Stimulated activated CD8-positive, alpha-beta memory T cell treated with anti-CD3 and anti-CD28 coated beads, Interleukin-15, amount 100 ng/mL, for 24 hours (primary cell): ENCODE results near the gene MPZL3.

Experiments
- DNase-seq: peaks from one replicate; pipeline ENCODE4 v3.0.0-alpha.2; 2020; ENCODE audit warnings: low read depth

MPZL3 gene

DNA sequence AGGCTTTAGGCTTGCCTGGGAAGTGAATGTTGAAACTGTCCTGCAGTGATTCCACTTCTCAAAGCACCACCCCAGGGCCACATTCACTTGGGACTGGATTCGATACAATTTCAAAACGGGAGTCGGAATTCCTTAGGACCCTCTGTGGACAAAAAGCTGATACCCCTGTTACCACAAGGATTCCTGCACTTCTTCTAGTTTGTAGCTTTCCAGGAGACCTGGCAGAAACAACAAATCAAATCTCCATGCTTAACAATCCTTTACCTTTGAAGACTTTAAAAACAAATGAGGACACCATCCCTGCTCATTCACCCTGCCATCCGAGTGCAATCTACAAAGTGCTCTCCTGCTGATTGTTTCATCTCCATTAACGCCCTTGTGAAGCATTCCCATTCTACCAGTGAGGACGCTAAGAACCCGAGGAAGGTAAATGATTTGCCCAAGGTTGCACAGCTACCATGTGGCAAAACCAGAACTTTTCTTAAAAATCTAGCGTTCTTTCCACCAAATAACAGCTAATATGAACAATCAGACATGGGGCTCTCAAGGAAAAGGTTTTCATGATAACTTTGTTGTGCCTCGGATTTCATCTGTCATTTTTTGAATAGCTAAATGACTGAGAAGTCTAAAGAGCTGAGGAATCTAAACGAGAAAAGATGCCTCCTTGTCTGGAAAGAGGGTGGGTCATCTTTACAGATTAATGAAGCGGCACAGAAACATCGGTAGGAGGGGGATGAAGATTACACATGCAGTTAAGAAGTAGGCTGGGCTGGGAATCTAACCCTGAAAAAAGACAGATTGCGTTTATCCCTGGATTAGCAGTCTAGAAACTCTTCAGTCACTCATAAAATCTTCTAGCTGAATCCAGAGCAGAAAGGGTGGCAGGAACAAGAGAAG, 12.7 kb upstream of the MPZL3 start:
- DNase-seq = no peak

DNA sequence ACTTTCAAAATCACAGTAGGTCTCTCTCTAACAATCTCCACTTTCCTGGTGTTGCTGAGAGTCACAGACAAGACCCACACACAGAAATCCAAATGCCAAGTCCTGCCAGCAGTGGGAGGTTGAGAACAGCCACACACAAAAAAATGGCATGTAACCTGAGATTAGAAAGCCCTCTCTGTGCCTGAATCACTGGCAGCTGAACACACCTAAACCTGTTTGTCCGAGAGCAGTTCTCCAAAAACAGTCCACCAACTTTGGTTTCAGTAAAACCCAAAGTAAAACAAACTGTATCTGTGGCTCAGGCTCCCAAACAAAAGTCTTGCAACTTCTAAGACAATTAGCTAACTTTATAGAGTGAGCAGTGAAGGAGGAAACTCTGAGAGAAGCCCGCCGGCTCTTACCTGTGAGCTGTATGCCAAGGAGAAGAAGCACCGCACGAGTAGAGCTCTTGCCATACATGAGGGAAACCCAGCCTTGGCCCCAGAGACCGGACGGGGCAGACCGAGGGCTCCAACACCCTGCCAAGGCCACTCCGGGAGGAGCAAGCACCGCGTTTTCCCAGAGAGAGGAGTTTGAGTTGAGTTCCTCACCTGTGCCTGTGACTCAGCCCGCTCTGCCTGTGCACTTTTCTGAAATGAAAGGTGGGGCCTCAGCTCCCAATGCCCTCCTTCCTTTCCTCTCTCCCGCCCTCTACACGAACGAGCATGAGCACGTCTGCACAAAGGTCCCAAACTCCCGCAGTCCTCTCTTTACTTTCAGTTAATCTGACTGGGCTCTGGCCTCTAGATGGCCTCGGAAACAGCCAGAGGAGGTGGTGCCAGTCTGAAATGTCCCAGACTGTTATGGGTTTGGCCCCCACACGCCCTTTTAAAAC, 11.8 kb upstream of the MPZL3 start, which contains the start of gene MPZL2:
Gene MPZL2, minus strand, starts transcription at position 603 of the 874 bp plus-strand sequence. Its CDS starts 144 bp downstream, at position 459.
- no peak for DNase-seq

DNA sequence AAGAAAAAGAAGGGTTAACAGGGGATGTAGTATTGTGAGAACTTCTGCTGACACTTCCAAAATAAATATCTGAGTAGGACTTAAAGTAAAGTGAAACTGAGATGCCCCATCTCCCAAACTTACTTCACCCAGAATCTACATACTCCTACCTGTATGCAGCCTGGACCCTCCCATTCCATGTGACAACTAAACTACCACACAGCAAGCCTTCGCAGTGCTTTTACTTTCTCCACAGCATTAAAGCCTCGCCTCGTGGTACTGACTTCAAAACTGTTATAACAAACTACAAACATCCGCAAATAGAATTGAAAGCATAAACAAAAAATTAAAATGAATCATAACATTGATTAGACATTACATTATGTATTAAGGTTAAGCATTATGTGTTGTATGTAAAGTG, 10.9 kb upstream of the MPZL3 start:
- DNase-seq = no peak

DNA sequence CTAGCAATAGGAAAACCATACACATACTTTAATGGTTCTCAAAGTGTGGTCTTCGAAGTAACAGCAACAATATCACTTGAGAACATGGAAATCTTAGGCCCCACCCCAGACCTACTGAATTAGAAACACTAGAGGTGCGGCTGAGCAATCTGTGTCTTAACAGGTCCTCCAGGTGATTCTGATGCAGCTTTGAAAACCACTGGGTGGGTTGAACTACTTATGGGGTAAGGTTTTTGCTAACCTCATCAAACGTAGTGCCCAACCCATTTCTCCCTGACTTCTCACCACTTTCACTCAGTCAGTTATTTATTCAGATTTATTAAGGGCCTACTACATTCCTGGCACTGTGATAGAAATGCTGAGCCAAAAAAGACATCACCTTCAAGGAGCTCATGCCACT, 8.2 kb upstream of the MPZL3 start:
- DNase-seq = no peak

DNA sequence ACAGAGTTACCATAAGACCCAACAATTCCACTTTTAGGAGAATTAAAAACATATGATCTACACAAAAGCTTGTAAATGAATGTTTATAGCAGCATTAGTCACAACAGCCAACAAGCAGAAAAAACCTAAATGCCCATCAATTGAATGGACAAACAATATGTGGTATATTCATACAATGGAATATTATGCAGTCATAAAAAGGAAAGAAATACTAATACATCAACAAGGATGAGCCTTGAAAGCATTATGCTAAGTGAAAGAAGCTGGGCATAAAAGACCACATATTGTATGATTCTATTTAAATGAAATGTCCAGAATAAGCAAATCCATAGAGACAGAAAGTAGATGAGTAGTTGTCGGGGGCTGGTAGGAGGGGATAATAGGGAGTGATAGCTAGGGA, 7.0 kb upstream of the MPZL3 start:
- no peak for DNase-seq

DNA sequence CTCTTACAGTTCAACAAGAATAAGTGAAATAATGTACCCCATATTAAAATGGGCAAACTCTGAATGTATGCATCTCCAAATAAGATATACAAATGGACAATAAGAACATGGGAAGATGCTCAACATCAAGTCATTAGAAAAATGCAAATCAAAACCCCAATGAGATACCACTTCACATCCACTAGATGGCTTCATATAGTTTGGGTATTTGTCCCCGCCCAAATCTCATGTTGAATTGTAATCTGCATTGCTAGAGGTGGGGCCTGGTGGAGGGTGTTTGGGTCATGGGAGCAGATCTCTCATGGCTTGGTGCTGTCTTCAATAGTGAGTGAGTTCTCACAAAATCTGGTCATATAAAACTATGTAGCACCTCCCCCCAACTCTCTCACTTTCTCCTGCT, 6.2 kb upstream of the MPZL3 start:
- DNase-seq = no peak

DNA sequence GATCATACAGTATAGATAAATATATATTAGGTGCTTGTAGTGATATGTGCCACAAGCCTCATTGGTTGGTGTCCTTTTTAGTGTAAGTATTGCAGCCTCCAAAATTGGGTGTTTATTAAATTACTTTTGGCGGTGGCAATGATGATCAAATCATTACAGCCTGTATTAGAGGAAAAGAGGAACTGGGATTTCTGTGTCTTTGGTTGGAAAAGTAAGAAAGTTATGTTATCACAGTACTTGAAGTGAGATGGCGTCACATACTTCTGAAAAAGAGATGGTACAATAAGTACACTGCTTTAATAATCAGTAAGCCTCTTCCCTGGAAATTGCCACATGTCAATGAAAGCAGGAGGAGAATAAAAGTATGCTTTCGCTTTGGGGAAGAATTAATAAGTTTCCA, 523 bp upstream of the MPZL3 start:
- no peak for DNase-seq

DNA sequence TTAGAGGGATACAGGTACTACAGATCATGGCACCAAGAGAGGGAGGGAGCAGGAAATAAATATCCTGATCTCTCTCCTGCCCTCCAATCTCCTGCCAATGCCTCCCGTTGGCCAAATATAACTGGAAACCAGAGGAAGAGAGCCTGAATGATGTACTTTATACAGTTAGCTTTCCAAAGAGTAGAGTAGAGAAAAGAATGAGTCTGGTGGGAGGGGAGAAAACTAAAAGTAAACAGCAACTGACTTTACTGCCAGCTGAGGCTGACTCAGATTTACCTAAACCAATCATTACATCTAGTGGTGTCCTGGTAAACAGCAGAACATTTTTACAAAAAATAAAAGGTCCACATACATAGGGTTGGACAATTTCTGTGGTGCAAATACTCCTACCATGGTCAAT, 5.1 kb downstream of the MPZL3 start:
- DNase-seq = no peak

DNA sequence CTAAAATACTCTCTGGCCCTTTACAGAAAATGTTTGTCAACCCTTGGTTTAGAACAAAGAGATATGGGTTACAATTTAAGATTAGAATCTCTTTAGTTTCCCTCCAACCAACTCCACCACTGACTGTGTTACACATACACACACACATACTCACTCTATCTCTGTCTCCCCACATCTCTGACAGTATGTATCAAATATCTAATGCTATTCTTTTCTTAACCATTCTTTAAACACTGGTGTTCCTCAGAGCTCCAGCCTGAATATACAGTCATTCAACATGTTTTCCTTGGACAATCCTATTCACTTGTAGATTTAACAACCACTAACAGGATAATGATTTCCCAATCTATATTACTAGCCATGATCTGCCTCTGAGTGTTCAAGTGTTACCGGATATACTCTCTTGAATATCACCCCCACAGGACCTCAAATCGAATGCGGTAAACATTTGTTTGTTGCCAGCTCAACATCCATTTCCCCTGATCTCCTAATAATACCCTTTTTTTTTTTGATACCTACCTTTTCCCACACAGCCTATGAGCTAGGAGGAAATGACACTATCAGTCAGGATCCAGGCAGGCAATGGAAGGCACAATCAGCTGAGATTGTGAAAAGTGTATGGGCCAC, 6.1 kb downstream of the MPZL3 start:
- DNase-seq = no peak

DNA sequence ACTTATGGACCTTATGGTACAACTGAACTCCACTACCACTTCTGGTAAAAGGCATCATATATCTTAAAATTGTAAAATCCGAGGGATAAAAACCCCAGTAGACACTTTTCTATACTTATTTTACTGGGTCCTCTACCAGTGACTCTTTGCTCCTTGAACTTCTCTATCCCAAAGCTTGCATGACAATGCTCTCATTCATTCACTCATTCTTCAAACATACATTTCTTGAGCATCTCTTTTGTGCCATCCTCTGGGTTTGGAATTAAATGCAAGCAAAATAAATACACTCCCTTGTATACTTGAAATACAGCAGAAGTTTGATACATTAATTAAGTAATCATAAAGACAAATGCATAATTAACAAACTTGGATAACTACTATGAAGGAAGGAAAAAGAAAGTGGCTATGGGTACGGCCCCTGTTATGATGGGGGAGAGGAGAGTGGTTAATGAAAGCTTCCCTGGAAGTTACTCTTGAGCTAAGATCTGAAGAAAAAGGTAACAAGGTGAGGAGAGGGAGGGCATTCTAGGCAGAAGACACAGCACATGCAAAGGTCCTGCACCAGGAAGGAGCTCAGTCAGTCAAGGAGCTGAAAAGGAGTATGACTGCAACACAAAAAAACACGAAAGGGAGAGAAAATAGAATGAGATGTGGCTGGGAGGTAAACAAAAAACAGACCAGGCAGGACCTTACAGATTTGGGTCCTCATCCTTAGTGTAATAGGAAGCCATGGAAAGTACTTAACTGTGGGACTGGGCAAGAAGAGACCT, 8.0 kb downstream of the MPZL3 start:
- DNase-seq = no peak

DNA sequence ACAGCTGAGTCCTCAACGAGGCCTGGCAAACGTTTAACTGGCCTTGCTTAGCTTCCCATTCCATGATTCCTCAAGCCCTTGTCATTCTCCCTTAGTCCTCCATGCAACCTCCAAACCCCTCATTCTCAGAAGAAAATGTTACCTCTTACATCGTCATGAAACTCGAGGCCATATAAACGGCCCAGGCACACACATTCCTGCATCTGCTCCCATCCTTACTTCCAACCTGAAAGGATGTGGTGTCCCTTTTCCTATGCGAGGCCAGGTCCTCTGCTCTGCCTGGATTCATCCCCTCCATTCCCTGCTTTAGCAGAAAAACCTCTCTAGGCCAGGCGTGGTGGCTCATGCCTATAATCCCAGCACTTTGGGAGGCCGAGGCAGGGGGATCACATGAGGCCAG, 9.0 kb downstream of the MPZL3 start:
- no peak for DNase-seq

DNA sequence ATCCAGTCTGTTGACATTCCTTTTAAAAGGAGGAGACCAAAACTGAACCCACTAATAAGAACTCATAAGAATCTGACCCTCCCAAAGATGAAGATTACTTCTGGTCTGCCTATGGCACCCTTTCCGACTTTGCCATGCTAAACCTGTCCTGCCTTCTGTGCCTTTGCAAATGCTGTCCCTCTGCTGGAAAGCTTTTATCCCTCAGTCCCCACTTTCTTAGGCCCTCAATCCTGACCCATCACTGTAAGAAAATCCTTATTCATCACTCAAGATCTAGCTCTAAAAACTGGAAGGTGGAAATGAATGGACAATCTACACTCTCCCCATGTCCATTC, 10.4 kb downstream of the MPZL3 start:
- DNase-seq = no peak

DNA sequence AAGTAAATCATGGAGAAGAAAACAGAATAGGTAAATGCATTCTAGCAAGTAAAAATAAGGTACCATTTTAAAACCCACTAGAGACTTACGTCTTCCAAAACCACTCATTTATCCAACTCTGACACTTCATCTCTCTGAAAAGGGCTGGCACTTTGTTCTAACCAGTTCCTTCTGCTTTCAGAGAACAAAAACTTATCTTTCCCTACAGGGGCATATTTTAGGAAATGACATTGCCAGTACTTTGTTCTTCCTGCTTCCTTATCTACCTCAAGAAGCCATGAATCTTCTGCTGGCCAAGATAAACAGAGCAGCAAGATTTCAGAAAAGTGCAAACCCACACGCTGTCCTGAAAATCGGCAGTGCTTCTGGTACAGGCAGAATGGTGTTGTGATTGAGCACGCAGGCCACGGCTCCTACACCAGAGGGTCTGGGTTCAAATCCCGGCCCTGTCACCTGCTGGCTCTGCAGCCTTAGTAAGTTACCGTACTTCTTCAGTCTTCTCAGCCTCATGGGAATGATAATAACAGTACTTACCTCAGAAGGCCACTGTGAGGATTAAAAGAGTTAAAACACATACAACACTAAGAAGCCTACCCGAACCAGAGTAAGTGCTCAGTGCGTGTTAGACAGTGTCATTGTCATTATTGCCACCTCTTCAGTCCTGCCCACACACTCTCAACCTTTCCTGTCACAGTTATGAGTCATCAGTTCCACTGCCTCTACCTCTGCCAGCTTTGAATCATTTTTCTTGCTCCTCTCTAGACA, 11.0 kb downstream of the MPZL3 start:
- DNase-seq = no peak

DNA sequence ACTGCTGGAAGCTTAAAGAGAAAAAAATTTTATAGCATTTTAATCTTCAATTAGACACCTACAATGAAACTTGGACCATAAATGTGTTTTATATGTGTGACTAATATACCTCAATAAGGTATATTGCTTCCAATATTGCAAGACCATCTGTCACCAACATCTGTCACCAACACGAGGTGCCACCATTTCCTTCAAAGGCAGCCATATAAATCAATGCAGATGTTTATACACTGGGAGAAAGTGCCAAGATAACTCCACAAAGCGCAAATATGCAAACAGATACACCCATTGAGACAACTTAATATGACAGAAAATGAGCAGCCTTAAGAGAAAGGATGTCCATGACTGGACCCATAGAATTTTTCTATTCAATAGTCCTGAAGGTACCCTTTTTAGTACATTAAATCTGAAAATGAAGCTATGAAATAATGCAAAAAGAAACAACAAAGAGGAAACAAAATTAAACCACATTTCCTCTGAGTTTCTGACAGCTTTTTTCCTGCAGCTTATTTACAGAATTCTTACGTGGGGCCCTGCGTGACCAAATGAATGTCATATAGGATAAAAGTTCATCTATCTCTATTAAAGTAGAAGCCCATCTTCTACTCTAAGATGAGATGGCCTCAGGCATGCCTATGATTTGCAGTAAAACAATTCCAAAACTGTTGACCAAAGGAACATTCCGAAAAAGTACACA, 12.5 kb downstream of the MPZL3 start:
- DNase-seq = no peak

DNA sequence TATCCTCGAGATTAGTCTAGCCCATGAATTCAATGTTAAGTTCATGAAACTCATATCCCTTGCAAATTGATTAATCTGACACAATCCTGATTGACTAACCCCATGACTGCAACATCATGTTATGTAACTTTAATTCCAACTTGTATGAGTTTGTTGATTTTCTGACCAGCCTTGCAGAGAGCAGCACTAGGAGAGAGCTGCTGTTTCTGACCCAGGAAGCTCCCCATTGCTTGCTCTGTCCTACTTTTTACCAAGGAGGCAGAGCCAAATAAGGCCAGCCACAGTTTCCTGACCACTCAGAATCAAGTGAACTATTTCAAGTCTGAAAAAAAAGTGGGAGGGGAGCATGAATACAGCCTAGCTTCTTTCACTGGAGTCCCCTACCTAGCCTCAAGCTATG, 13.2 kb downstream of the MPZL3 start:
- no peak for DNase-seq

DNA sequence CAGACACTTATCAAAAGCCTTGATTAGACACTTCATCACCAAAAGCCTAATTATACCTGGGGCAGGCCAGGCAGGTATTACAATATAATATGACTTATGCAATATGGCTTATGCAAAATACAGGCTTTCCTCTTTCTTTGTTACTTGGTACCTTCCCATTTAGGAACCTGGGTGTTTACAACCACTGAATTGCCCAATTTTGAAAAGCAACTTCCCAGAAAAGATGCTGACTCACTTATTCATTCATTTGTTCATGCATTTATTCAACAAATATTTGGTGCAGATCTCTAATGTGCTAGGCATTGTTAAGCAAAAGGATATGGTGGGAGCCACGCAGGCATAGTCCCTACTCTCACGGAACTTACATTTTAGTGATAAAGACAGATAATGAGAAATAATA, 13.7 kb downstream of the MPZL3 start:
- DNase-seq = no peak

DNA sequence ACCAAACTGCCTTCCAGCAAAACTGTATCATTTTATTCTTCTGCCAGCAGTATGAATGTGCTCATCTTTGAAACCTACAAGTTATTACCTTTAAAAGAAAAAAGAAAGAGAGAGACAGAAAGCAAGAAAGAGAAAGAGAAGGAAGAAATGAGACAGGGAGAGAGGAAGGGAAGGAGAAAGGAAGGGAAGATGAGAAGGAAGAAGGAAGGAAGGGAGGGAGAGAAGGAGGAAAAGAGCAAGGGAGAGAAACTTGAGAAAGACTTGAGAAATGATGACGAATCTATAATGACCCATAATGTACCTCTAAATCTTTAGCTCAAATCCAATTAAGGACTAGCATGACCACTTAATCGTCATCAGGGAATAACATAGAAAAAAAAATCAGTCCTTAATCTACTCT, 16.0 kb downstream of the MPZL3 start:
- no peak for DNase-seq

DNA sequence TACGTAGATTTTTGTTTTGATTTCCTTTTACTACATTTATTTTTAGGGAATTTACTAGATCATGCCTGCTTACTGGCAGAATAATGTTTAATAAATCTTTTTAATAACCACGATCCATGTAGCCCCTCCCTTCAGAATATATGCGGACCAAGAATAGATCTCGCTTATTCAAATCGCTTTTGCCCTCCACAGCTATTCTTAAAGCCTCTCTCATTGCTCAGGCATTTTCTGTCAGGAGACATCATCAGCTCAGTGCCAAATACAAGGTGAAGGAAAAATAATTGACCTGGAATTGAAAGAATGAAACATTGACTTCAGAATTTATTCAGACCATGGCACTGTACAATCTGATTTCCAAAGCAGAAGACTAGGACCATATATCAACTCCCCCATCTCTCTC, 17.3 kb downstream of the MPZL3 start:
- DNase-seq = no peak

DNA sequence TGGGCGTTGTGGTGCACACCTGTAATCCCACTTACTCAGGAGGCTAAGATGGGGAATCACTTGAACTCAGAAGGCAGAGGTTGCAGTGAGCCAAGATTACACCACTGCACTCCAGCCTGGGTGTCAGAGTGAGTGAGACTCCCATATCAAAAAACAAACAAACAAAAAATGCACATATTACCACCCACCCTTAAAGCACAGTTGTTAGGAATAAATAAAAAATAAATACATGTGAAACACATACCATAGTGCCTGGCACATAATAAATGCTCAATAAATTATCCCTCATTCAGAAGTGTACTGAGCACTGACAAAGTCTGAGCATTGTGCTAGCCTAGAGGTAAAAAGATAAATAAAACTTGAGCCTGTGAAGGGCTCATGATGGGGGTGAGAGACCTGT, 18.3 kb downstream of the MPZL3 start:
- no peak for DNase-seq

DNA sequence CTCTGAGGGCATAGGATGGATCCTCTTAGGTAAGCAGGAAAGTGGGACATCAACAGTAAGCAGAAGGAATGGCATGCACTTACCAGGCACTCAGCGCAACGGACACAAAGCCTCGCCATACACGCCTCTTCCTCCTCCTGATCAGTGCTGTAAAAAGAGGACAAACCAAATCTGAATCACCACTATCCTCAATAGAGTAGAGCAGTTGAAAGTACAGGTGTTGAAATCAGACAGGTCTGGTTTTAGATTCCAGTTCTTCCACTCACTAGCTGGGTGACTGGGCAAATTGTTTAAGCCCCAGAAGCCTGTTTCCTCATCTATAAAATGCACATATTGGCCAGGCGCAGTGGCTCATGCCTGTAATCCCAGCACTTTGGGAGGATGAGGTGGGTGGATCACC, 18.8 kb downstream of the MPZL3 start:
- no peak for DNase-seq

DNA sequence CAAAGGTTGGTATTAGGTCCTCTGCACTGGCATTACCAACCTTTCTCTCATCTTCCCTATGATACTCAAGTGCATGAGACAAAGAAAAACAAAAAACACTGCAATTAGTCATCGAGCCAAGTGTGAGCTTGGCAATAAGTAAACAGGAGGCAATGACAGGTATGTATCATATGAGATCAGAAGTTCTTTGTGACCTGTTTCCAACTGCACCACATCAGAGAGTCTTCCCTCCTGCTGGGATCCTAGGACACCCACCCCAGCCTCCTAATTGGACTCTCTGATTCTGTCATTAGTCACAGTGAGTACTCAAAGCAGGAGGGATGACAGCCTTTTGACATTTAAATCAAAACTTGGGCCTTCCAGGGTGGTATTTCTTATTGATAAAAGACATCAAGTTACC, 19.5 kb downstream of the MPZL3 start:
- DNase-seq = no peak
